ENCODE measurements around the gene LRRC9.
"Not testable (repeated sequence)": the region's sequence is repeated elsewhere in the genome, so short reads cannot be mapped to it uniquely, and the experiment has no call there.

Gene LRRC9

GRCh38 chr14:60035177-60035576 is 115.2 kb downstream of the LRRC9 start:
- no peak for TF ChIP-seq CTCF (IDR thresholded peaks at IDR 0.05; ENCODE audit: low read depth, low read length, missing control alignments)
- no peak for DNase-seq (ENCODE audit: low read depth)
- in situ Hi-C loops (cut with HindIII; ENCODE audit: low sequenced_read_pairs), result no loop called here
- no peak overlapping the region for H3K4me3 ChIP-seq (ENCODE audit: low read depth, low read length)

GRCh38 chr14:60047976-60048375 is 128.0 kb downstream of the LRRC9 start:
- in situ Hi-C loops (cut with HindIII; ENCODE audit: low sequenced_read_pairs); H3K4me3 ChIP-seq (ENCODE audit: low read depth, low read length); DNase-seq (ENCODE audit: low read depth): not testable (repeated sequence)

- DNase-seq (ENCODE audit: low read depth), result peak; percentile 23
- no peak for TF ChIP-seq CTCF (IDR thresholded peaks at IDR 0.05; ENCODE audit: low read depth, low read length, missing control alignments)
- no peak overlapping the region for H3K4me3 ChIP-seq (ENCODE audit: low read depth, low read length)
- in situ Hi-C loops (cut with HindIII; ENCODE audit: low sequenced_read_pairs), result no loop called here
Measured at GRCh38 chr14:60051721-60052221, 131.8 kb downstream of the LRRC9 start.

GRCh38 chr14:60058087-60058486 is 138.1 kb downstream of the LRRC9 start:
- DNase-seq (ENCODE audit: low read depth), result no peak
- in situ Hi-C loops (cut with HindIII; ENCODE audit: low sequenced_read_pairs), result no loop called here
- TF ChIP-seq CTCF (IDR thresholded peaks at IDR 0.05; ENCODE audit: low read depth, low read length, missing control alignments), result no peak

GRCh38 chr14:60061371-60061770 is 141.4 kb downstream of the LRRC9 start:
- no peak for TF ChIP-seq CTCF (IDR thresholded peaks at IDR 0.05; ENCODE audit: low read depth, low read length, missing control alignments)
- no peak overlapping the region for H3K4me3 ChIP-seq (ENCODE audit: low read depth, low read length)
- no peak for DNase-seq (ENCODE audit: low read depth)
- in situ Hi-C loops (cut with HindIII; ENCODE audit: low sequenced_read_pairs), result no loop called here

More at GRCh38 chr14:60058087-60058486, 138.1 kb downstream of the LRRC9 start:
- H3K4me3 ChIP-seq (ENCODE audit: low read depth, low read length), result no peak overlapping the region

GRCh38 chr14:60064491-60065072 is 144.6 kb downstream of the LRRC9 start:
- H3K4me3 ChIP-seq (ENCODE audit: low read depth, low read length), result no peak overlapping the region
- in situ Hi-C loops (cut with HindIII; ENCODE audit: low sequenced_read_pairs), result no loop called here
- DNase-seq (ENCODE audit: low read depth), result peak; percentile 28
- peak; percentile 34 for TF ChIP-seq CTCF (IDR thresholded peaks at IDR 0.05; ENCODE audit: low read depth, low read length, missing control alignments)

- no peak for TF ChIP-seq CTCF (IDR thresholded peaks at IDR 0.05; ENCODE audit: low read depth, low read length, missing control alignments)
- in situ Hi-C loops (cut with HindIII; ENCODE audit: low sequenced_read_pairs), result no loop called here
- no peak for DNase-seq (ENCODE audit: low read depth)
- no peak overlapping the region for H3K4me3 ChIP-seq (ENCODE audit: low read depth, low read length)
Measured at GRCh38 chr14:60067882-60068281, 147.9 kb downstream of the LRRC9 start.

All from astrocyte of the cerebellum (primary cell).